ENCODE results near the gene C3orf18.

Gene C3orf18

GRCh38 chr3:50567386-50568167 lies at the start of gene C3orf18:
C3orf18 (minus strand) TSS chr3:50567747; CDS start chr3:50565699, 2,048 bp downstream.
- DNase-seq = peak; percentile 61

GRCh38 chr3:50616770-50617095 lies 49.2 kb upstream of the C3orf18 start:
- peak; percentile 84 for DNase-seq

GRCh38 chr3:50616003-50616769 lies 48.6 kb upstream of the C3orf18 start:
- peak; percentile 71 for DNase-seq

- no peak for DNase-seq
Observed at GRCh38 chr3:50615190-50615589, 47.6 kb upstream of the C3orf18 start.

DNA sequence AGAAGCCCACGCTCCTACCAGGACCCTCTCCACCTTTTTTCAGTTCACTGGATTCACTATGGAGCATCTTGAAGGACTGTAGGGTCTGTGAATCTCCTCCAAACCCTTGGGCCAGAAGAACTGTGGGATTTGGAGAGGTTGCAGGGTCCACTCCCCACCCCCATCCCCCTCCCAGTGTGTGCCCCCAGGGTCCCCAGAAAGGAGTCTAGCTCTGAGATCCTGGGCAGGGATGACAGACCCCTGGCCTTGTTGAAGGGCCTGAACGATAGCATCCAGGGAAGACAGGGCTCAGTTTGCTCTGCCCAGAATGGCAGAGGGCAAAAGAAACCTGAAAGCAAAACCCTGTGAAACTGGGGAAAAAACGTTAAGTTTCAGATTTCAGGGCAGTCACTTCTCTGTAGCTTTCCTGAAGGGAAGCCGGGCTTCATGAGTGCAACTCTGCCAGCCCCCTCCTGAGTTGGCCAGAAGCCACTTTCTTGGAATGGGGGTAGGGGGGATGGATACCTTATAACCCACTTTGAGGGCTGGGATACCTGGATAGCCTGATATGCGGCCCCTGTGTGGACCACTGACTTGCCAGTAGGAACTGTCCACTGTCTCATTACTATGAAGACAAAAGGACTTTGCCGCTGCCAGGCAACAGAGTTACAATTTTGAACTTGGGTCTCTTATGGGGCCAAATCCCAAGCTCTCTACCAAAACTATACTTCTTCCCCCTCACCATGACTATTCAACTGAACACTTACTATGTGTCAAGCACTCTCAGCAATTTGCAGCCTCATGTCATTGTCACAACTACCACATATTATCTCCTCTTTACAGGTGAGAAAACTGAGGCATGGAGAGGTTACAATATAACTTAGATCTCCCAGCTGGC lies 45.7 kb upstream of the C3orf18 start:
- DNase-seq = no peak

- DNase-seq = no peak
Observed at GRCh38 chr3:50612234-50612882, 44.8 kb upstream of the C3orf18 start.

DNA sequence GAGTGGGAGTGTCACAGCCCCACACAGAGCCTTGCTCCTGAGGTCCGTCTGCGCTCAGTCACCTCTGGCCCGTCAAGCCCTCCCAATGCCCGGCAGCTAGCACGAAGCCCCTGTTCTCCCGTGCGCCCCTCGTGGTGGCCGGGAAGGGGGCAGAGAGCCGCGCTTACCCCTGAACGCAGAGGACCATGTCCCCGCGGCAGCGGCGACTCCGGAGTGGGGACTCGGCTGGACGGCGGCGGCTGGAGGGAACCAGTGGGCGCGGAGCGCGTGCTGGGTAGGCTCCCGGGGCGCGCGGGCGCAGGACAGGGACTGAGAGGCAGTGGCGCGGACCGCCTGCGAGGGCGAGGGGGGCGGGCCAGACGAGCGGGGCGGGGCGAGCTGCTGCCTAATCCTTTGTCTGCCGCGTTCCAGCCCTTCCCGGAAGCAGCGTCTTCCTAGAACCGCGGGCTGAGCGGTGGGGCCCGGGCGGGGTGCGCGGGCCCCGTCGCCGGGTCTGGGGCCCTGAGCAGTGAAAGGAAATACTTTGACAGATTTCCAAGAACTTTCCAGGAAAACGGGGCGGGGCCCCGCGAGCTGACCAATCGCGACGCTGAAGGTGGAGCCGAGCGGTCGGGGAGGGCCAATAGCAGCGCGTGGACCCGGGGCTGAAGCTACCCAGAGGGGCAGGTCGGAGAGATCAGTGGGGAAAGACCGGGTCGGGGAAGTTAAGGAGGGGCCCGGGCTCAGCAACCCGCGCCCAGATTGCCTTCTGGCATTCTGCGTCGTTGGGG lies 44.1 kb upstream of the C3orf18 start, which contains the start of gene CISH:
CISH (minus strand) TSS at position 311 of the 770 bp plus-strand sequence; CDS start at position 187, 124 bp downstream.
- peak; percentile 51 for DNase-seq

GRCh38 chr3:50610992-50611463 lies 43.5 kb upstream of the C3orf18 start:
- DNase-seq = no peak

GRCh38 chr3:50610181-50610971 lies 42.8 kb upstream of the C3orf18 start:
- no peak for DNase-seq

- DNase-seq = no peak
Observed at GRCh38 chr3:50609763-50610085, 42.2 kb upstream of the C3orf18 start.

GRCh38 chr3:50609071-50609762 lies 41.7 kb upstream of the C3orf18 start:
- DNase-seq = no peak

DNA sequence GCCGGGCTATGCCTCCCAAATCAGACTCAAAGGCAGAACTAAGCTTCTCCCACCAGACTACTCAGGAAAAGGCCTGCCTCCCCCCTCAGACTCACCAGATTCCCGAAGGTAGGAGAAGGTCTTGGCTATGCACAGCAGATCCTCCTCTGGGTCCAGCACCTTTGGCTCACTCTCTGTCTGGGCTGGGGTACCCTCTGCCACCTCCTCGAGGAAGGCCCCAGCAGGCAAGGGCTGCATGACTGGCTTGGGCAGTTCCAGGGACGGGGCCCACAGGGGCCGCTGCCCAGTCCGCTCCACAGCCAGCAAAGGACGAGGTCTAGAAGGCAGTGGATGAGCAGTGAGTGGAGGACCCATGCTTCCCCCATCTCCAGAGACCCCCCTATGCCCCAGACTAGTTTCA lies 40.7 kb upstream of the C3orf18 start:
- DNase-seq = no peak

- DNase-seq = no peak
Observed at GRCh38 chr3:50607271-50608091, 39.9 kb upstream of the C3orf18 start.

- no peak for DNase-seq
Observed at GRCh38 chr3:50606596-50606995, 39.0 kb upstream of the C3orf18 start.

DNA sequence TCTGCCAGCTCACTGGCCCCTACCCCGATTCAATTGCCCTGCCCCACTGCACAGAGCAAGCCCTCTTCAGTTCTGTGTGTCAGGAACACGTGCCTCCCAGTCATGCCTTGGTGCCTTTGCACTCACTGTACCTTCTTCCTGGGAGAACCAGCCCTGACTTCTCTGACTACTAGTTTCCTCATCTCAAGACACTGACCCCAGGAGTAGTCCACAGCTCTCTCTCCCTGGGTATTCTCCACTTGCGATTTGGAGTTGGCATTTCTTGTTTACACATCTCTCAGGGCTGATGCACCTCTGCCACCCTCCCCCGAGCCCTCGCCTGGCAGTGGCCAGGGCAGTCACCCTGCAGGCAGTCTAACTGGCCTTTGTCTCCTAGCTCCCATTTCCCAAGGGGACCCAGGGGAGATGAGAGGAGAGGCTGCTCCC lies 38.4 kb upstream of the C3orf18 start:
- DNase-seq = no peak

DNA sequence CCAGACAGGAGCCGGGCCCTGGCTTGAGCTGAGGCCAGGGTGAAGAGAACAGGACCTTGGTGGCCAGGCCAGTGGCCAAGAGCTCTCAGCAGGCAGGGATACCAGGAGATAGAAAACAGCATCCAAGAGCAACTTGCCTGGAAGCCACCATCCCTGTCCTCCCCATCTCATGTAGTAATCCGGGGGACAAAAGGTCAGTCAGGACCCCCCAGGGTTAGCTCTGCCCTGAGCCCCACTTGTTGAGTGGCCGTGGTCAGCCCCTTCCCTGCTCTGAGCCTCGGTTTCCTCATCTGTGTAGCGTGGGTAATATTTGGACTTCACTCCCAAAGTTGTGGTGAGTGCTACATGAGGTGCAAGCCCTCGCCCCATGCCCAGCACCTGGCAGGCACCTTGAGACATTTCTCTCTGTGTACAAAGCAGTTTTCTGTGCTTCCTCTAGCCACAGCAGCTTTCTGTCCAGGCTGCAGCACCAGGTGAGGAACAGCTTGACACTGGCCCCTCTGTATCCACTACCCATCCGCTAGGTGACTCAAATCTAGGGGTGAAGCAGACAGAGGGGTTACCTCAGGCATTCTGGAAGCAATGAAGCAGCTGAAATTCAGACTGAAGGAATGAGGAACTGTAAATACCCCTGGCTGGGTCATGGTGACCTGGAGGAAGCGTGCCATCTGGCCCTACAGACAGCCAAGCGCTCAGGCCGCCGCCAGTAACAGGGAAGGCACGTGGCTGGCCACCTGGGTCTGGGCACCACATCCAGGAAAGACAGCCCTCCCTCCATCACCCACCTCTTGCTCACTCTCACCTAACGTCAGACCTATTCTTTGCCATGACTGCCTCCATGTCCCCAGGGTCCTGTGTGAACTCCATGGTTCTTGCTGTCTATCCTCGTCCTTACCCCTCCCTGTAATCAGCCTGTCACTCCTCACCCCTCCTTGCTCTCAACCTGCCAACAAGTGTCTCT lies 37.4 kb upstream of the C3orf18 start:
- no peak for DNase-seq

GRCh38 chr3:50604110-50604621 lies 36.6 kb upstream of the C3orf18 start:
- DNase-seq = no peak

Data from NCI-H2227 treated with DMSO at 0.1 percent for 48 hours (cell line).